ENCODE results near the gene F2RL2.

DNA sequence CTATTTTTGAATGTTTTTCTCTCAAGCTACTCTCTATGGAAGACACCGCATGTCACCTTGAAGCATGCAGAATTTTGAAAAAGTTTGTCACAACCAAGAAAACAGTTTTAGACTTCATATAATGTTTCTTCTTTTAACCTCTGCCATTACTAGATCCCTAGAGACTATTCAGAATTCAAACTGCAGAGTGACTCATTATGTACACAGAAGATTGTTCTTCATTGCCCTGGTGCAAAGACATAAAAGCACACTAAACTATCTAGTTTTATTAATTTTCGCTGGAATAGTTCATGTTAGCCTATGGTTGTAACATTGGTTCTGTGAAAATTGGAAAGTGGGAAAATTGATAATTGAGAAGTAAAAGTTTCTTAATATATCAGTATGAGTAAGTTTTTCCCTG lies 18.4 kb downstream of the F2RL2 start:
- no peak for TF ChIP-seq POLR2A (IDR thresholded peaks at IDR 0.05)
- TF ChIP-seq, protein P1, sequence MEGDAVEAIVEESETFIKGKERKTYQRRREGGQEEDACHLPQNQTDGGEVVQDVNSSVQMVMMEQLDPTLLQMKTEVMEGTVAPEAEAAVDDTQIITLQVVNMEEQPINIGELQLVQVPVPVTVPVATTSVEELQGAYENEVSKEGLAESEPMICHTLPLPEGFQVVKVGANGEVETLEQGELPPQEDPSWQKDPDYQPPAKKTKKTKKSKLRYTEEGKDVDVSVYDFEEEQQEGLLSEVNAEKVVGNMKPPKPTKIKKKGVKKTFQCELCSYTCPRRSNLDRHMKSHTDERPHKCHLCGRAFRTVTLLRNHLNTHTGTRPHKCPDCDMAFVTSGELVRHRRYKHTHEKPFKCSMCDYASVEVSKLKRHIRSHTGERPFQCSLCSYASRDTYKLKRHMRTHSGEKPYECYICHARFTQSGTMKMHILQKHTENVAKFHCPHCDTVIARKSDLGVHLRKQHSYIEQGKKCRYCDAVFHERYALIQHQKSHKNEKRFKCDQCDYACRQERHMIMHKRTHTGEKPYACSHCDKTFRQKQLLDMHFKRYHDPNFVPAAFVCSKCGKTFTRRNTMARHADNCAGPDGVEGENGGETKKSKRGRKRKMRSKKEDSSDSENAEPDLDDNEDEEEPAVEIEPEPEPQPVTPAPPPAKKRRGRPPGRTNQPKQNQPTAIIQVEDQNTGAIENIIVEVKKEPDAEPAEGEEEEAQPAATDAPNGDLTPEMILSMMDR (IDR thresholded peaks at IDR 0.05): no peak
